IPS-NIHi7 (cell line): Measurements from ENCODE around the gene STXBP3.
"Not testable (repeated sequence)": the region's sequence is repeated elsewhere in the genome, so short reads cannot be mapped to it uniquely, and the experiment has no call there.

Experiments
- DNase-seq: peaks from one replicate; pipeline ENCODE4 v3.0.0; 2012; ENCODE audit warnings: mixed read lengths; ENCODE audit errors: extremely low spot score

The STXBP3 gene

DNA sequence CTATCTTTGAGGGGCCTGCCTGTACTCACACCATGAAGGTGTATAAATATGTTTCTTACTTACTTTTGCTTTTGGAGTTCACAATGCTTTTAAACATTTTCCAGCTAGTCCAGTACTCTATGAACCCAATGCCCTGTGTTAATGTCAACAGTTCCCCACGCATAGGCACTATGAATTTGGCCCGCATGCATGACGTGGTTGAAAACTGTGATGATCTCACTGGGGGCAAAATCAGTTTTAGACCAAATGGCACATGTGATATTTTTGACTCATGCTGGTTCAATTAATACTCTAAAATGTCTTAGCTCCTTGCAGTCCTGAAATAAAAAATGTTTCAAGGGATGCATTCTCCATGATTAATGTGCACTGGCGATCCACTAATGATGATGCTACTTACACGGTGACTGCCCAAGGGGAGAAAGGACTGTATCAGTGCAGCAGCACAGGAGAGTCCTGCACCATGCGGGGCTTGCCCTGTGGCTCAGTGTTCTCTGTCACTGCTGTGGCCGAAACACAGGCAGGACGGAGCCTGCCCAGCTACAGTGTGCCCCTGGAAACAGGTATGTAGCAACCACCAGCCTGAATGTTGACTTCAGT is 18.0 kb upstream of the STXBP3 start:
- DNase-seq, result no peak

DNA sequence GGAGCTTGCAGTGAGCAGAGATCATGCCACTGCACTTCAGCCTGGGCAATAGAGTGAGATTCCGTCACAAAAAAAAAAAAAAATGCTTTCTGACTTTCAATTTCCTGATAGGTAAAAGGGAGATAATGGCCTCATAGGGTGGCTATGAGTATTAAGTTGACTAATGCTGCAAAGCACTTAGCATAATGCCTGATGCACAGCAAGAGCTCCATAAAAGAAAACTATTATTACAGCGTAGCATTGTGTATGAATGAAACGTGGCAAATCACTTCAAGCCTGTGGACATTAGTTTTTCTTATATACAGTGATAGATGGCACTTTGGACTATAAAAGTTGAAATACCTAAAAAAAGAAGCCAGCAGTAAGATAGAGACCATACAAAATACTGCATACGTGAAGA is 17.0 kb upstream of the STXBP3 start:
- DNase-seq, result no peak

DNA sequence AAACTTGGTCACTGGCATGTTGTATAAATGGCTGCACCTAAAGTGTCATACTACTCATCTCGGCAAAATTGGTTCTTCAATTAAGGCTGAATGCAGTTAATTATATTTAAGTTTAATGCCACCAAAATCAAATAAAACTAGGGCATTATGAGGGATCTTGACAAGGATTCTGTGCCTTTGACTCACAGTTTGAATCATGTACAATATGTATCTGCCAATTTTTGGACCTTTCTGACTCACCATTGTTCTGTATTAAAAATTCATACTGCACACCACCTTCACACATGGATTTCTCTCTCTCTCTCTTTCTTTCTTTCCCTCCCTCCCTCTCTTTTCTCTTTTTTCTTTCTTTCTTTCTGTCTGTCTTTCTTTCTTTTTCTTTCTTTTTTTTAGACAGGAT is 14.1 kb upstream of the STXBP3 start:
- DNase-seq, result no peak

DNA sequence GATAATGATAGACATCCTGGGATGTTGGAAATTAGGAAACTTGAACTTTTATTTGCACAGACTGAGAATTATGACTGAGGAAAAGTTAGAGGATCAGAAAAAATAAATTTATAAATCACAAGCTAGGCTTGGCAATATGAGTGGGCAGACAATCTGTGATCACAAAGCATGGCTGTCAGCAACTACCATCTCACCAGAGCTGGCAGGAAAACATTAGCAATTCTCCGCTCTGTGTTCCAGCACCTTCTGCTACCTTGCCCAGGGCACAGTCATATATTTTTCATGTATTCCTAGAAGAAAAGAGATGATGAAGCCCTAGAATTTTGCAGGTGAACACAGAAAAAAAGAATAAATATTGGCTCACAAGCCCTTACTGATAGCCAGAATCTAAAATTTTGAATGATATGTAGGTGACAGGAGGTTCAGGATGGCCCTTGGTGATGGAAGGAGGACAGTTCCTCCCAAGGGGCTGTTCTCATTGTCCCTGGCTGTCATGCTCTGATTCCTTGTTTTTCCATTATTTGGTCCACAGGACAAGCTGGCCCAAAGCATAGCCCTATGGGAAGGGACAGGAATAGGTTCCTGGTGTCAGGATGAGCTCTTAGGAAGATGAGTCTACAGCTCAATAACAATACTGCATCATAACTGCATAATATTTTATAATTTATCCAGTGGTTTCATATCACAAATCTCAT is 12.2 kb upstream of the STXBP3 start:
- DNase-seq, result no peak

DNA sequence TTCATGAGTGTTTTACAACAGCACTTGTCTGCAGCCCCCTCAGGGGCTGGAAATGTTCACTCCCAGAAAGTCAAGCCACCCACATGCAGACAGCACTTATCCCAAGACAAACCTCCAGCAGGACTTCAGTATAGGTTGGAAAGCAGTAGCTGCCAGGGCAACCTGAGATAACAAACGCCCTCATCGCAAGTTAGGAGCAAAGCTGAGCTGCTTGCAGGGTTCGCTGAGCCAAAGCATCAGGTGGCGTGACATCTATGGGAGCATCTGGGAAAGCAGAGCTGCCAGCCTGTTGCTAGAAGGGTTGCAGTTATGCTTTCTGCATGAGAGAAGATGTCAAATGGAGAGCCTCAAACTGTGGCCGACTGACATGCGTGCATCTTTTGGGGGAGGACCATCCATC is 4.2 kb upstream of the STXBP3 start:
- DNase-seq, result no peak

DNA sequence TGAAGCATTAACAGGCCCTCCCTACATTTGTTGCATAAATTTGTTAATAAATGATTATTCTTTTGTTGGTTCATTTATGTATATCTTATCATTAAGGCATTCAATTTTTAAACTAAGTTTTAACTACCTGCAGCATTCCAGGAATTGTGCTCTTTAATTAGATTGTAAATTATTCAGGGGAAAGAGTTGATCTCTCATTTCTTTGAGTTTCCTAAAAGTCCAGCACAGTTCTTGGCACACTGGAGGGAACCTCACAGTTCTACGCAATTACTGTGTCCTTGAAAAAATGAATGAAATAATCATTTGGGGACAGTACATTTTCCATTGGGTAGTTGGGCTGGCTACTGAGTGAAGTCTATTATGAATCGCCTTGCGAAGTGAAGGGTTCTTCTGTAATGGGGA is 493 bp upstream of the STXBP3 start:
- DNase-seq, result no peak

DNA sequence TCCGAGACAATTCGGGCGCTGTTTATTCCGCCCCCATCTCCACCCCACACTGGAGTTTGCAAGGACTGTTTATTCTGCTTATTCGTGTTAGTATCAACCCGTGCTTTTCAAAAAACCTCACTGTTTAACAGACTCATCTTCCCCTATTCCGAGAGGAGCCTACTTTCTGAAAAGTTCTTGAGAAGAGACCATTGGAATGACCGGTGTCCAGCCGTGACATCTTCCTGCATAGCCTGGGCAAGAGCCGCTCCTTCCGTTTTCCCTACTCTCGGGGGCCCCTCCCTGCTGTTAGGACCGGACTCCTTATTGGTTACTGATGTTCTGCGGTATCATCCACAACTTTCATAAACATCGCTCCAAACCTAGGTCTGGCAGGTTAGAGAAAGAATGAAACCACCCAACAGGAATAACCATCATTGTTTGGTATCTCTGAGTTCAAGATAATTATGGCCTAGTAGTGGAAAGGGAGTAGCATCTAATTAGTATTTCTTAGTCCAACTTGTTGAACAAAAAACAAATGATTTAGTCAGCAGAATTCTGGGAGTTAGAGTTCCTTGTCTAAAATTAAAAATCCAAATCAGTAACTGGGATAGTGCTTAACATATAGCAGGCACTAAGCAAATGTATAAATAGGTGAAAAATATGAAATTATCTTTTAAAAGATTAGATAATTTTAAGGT is 837 bp downstream of the STXBP3 start:
- DNase-seq, result peak; percentile 75

DNA sequence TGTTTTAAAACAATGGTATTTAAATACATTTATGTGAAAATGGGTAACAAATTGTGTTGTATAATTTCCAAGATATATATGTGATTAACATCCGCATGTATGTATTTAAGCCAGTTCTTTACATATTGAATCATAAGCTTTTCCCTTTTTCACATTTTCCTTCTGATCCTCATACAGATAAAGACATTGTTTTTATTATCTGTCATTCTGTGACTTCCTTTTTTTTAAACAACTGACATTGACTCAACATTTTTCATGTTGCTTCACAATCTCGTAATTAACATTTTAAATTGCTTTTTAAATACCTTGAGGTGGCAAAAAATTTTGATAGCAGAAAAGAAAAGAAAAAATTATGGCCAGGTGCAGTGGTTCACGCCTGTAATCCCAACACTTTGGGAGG is 1.4 kb downstream of the STXBP3 start:
- no peak for DNase-seq

DNA sequence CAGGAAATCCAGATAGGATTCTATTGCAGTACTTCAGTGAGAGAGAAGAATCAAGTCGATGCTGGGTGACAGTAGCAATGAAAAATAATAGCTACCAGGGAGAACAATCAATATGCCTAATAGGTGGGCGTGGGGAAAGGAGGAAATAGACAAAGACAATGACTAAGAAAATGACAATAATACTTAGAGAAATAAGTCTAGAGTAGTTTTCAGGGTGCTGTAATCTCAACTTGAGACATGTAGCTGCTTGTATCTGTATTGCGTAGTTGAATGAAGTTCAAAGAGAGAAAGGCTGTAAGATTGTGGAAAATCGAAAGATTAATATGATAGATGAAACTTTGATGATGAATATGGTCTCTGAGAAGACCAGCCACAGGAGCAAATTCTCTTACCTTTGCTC is 2.6 kb downstream of the STXBP3 start:
- no peak for DNase-seq

DNA sequence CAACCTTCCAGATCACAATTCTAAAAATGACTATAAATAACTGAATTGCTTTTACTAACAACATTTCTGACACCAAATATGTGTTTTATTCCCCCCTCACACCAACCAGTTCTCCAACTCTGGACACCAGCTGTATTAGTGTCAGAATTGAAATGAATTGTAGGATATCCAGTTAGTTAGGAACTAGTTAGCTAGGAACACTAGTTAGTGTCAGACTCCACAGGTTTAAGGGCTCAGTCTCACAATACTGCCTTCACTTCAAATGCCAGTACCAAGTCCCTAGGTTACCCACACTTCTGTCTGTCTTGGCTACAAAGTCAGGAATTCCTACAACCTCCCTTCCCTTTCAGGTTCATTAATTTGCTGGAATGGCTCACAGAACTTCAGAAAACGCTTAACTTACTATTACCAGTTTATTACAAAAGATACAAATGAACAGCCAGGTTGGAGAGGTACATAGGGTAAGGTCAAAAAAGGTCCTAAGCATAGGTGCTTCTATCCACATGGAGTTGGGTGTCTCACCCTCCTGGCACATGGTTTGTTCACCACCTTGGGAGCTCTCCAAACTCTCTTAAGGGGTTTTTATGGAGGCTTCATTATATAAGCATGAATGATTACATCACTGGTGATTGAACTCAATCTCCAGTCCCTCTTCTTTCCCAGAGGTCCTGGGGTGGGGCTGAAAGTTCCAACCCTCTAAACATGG is 4.2 kb downstream of the STXBP3 start:
- DNase-seq, result no peak

DNA sequence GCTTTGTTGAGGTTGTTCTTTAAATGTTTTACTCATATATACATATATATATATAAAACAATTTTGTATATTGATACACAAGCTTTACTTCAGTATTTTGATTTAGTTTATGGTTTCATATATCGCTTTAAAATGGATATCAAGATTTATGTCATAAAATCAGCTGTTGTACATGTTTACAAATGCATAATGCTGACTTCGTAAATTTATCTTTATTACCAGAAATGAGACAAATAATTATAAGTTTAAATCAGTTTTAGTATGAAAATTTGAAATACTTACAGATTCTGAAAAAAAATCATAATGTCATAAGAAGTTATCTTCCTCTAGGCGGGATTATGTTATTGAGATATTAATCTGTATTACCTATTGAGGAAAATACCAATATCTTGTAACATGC is 6.9 kb downstream of the STXBP3 start:
- no peak for DNase-seq

DNA sequence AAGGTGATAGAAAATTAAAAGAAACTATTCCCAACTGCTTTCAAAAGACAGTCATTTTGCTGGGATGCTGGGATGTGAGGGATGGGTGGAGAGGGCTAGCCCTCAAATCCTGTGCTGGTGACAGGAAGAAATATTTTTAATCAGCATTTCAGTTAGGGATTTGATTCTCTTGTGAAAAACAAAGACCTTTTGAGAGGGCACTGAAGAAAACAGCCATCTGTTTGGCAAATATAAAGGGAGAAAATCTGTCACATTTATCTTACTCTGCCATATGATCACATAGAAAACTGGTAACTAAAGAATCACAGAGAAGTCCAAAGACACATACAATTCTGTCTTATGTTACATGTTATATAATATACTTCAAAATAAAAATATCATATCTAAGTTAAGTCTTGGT is 12.3 kb downstream of the STXBP3 start:
- no peak for DNase-seq

DNA sequence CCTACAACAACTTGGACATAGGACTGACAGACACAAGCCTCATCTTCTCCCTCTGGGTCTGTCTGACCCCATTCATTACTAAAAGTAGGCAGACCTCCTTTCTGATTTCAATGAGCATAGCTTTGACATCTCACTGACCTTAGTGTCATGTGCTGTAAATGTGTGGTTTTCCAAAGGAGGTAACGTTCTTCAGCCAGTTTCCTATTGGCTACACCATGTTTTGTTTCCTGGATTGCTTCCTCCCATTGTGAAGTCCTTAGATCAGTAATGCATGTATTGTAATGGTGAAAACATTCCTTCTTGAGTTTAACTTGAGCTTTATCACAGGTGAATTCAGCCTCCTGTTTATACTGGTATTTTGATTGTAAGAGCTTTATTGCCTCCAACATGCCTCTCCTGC is 20.6 kb downstream of the STXBP3 start:
- DNase-seq, result no peak

DNA sequence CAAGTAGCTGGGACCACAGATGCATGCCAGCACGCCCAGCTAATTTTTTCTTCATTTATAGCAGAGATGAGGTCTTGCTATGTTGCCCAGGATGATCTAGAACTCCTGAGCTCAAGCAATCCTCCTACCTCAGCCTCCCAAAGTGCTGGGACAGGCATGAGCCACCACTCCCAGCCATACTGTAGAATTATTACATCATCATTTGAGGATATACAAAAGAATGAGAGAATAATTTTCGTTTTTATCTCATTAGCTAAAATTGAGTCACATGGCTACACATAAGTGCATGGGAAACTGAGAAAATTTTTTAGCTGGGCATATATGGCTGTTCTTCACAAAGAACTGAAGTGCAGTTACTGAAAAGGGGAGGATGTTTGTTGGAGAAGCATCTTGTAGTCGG is 21.2 kb downstream of the STXBP3 start:
- no peak for DNase-seq

DNA sequence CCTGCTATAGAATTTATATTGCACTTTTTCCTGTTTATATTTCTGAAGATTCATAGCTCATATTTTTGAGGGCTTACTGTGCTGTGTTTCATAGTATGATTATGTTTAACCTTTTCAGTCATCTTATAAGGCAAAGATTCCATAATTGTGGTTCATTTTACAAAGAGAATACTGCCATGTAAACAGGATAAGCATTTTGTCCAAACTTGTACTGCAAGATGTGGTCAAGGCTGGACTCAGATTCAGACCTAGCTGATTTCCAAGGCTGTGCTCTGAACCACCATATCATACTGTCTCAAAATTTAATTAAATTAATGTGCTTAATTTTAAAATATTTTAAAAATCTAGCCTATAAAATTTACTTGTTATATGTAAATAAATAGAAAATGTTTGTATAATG is 31.4 kb downstream of the STXBP3 start:
- no peak for DNase-seq

DNA sequence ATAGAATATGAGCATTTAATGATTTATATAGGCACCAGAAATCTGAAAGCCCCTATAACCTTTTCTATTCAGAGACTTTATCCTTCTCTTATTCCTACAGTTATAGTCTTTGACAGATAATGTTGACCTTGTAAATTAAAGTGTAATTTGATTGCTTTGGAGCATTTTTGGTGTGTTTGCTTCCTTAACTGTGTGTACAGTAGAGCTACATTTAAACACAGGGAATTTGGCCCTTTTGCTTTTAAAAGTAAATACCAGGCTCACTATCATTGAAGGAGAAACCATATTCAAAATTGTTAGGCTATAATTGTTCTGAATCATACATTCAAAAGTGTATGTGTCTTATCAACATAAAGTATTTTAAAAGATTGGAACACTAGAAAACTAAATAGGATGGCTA is 33.0 kb downstream of the STXBP3 start:
- DNase-seq, result no peak

DNA sequence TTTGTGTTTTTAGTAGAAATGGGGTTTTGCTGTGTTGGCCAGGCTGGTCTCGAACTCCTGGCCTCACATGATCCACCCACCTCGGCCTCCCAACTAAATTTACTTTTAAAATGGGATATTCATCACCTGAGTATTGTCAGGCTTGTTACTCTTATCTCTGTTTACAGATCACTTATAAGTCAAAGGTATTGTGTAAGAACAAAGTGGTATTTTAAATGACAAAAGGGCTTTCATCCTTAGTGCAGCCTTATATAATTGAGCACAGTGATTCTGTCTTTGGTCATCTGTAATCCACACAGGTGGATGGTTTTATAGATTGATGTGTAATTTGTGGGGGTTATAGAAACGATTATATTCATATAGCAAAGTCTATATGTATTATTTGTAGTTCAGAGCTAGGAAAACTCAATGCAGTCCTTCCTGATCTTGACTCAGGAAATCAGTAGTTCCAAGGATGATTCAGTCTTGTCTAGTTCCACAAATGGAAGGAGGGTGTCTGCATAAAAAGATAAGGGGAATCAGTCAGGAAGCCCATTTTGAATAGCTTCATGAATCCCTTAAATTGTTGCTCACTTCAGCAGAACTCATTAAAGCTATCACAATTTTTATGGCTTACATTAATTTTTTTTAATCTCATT is 34.6 kb downstream of the STXBP3 start:
- no peak for DNase-seq

DNA sequence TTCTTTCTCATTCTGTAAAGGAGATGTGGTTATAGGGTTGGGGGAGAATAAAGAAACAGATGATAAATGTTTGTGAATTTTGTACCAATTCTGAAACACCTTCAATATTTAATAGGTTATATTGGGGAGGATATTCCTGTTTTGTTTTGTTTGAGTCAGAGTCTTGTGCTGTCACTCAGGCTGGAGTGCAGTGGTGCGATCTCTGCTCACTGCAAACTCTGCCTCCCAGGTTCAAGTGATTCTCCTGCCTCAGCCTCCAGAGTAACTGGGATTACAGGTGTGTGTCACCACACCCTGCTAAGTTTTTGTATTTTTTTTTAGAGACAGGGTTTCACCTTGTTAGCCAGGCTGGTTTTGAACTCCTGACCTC is 35.1 kb downstream of the STXBP3 start:
- not testable (repeated sequence) for DNase-seq

DNA sequence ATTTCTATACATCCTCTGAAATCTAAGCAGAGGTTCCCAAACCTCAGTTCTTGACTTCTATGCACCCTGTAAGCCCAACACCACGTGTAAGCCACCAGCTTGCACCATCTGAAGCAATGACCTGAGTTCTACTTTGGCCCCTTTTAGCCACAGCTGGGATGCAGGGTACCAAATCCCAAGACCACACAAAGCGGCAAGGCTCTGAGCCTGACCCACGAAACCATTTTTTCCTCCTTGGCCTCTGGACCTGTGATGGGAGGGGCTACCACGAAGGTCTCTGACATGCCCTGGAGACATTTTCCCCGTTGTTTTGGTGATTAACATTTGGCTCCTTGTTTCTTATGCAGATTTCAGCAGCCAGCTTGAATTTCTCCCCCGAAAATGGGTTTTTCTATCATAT is 38.8 kb downstream of the STXBP3 start:
- no peak for DNase-seq

DNA sequence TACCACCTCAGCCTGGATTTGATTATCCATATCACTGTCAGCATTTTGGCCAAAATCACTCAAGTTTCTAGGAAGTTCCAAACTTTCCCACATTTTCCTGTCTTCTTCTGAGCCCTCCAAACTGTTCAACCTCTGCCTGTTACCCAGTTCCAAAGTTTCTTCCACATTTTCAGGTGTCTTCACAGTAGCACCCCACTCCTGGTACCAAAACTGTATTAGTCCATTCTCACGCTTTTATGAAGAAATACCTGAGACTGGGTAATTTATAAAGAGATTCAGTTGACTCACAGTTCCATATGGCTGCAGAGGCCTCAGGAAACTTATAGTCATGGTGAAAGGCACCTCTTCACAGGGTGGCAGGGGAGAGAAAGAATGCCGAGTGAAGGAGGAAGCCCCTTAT is 39.4 kb downstream of the STXBP3 start:
- no peak for DNase-seq

DNA sequence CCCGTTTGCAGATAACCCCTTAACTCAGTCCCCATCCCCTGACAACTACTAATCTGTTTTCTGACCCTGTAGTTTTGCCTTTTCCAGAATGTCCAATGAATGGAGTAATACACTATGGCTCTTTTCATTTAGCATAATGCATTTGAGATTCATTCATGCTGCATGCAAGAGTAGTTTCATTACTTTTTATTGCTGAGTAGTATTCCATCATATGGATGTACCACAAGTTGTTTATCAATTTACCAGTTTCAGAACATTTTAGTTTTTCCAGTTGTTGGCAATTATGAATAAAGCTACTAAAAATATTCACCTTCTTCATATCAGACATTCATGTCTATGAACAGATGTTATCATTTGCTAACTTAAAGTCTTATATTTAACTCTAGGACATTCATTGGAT is 45.3 kb downstream of the STXBP3 start:
- no peak for DNase-seq

DNA sequence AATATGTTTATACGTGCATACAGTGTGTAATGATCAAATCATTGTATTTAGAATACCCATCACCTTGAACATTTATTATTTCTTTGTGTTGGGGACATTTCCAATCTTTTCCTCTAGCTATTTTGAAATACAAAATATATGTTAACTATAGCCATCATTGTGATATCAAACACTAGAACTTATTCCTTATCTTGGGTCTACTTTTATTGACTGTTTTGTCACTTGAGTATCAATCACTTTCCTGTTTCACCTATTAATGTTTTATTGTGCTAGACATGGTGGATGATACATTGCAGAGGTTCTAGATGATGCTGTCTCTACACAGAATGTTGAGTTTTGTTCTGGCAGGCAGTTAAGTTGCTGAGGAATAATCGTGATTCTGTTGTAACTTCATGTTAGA is 45.9 kb downstream of the STXBP3 start:
- DNase-seq, result no peak
